GM23338 (cell line): ENCODE data around the gene MIER1. TPM values are rescaled to one million over a fixed set of nuclear protein-coding genes. Genes with fewer than 3 reads are reported as not detected.

Experiments
- ATAC-seq: fragments of 200-7000 bp; cut with Tn5 transposase; 3 replicates; pipeline ENCODE4 v1.9.1; 2020
- DNase-seq: peaks from one replicate; pipeline ENCODE4 v3.0.0-alpha.2; 2015; ENCODE audit warnings: low spot score
- H2AFZ ChIP-seq: fragments of 200-600 bp; sonication (generic); 2 replicates; pipeline ENCODE4 v1.8.0; 2016; ENCODE audit warnings: antibody characterized with exemption, mild to moderate bottlenecking, moderate library complexity
- H3F3A ChIP-seq: fragments of 200-600 bp; sonication (generic); replicated peaks from 2 replicates; pipeline ENCODE4 v1.8.0; 2017; ENCODE audit warnings: antibody characterized with exemption, mixed run types, low read depth
- H3K27ac ChIP-seq: fragments of 200-600 bp; sonication (generic); 2 replicates; pipeline ENCODE4 v1.6.1; 2016; ENCODE audit warnings: low read depth
- H3K27me3 ChIP-seq: fragments of 200-600 bp; sonication (generic); 2 replicates; pipeline ENCODE4 v1.8.0; 2016; ENCODE audit warnings: mild to moderate bottlenecking, mixed run types, moderate library complexity; ENCODE audit not compliant: insufficient read depth
- H3K36me3 ChIP-seq: fragments of 200-600 bp; sonication (generic); 2 replicates; pipeline ENCODE4 v1.8.0; 2016; ENCODE audit warnings: mild to moderate bottlenecking; ENCODE audit not compliant: insufficient read depth
- H3K4me1 ChIP-seq: fragments of 200-600 bp; sonication (generic); 2 replicates; pipeline ENCODE4 v1.8.0; 2016; ENCODE audit warnings: mild to moderate bottlenecking, moderate library complexity; ENCODE audit not compliant: insufficient read depth
- H3K4me2 ChIP-seq: fragments of 200-600 bp; sonication (generic); 2 replicates; pipeline ENCODE4 v1.7.1; 2017; ENCODE audit warnings: mixed run types
- H3K4me3 ChIP-seq: fragments of 200-600 bp; sonication (generic); 2 replicates; pipeline ENCODE4 v1.6.1; 2016; ENCODE audit warnings: mixed run types
- H3K79me2 ChIP-seq: fragments of 200-600 bp; sonication (generic); replicated peaks from 2 replicates; pipeline ENCODE4 v1.8.0; 2017; ENCODE audit warnings: mild to moderate bottlenecking; ENCODE audit not compliant: insufficient read depth
- H3K9me2 ChIP-seq: fragments of 200-600 bp; sonication (generic); 2 replicates; pipeline ENCODE4 v1.8.0; 2017; ENCODE audit not compliant: insufficient read depth
- H4K20me1 ChIP-seq: fragments of 200-600 bp; sonication (generic); replicated peaks from 2 replicates; pipeline ENCODE4 v1.8.0; 2017; ENCODE audit warnings: mild to moderate bottlenecking; ENCODE audit not compliant: insufficient read depth
- H3K27ac Mint-ChIP-seq: 2 replicates; pipeline ENCODE4 v1.8.0; 2020; ENCODE audit warnings: inconsistent platforms, mild to moderate bottlenecking, moderate library complexity, mixed read lengths
- H3K27me3 Mint-ChIP-seq: 3 replicates; pipeline ENCODE4 v1.8.0; 2022; ENCODE audit warnings: low read depth, mild to moderate bottlenecking, moderate library complexity, mixed read lengths, inconsistent platforms; ENCODE audit not compliant: insufficient read depth, poor library complexity
- H3K36me3 Mint-ChIP-seq: 3 replicates; pipeline ENCODE4 v1.8.0; 2021; ENCODE audit warnings: low read depth, mild to moderate bottlenecking, inconsistent platforms, moderate library complexity, mixed read lengths
- H3K4me1 Mint-ChIP-seq: 3 replicates; pipeline ENCODE4 v1.8.0; 2020; ENCODE audit warnings: mild to moderate bottlenecking, inconsistent platforms, mixed read lengths
- H3K4me3 Mint-ChIP-seq: 3 replicates; pipeline ENCODE4 v1.8.0; 2021; ENCODE audit warnings: moderate library complexity, mild to moderate bottlenecking, inconsistent platforms, mixed read lengths
- H3K9me3 Mint-ChIP-seq: 3 replicates; pipeline ENCODE4 v1.8.0; 2020; ENCODE audit warnings: moderate library complexity, mild to moderate bottlenecking, inconsistent platforms, mixed read lengths
- CTCF ChIP-seq, 2 experiments: fragments of 200-600 bp in 1 of 2; sonication (generic) in 1 of 2; conservative IDR thresholded peaks; 2 replicates each; pipeline versions ENCODE4 v1.5.1 to v1.6.1; 2016 to 2017; ENCODE audit warnings: antibody characterized with exemption in 2 of 2, low read depth in 2 of 2, mild to moderate bottlenecking in 2 of 2, moderate library complexity in 1 of 2
- ETS1 ChIP-seq: IDR thresholded peaks from 2 replicates; pipeline ENCODE4 v1.6.1; 2016; ENCODE audit warnings: antibody characterized with exemption
- EZH2 ChIP-seq: fragments of 200-600 bp; sonication (generic); IDR thresholded peaks from one replicate; pipeline ENCODE4 v1.8.0; 2017; ENCODE audit warnings: antibody characterized with exemption, mild to moderate bottlenecking, low read depth; ENCODE audit not compliant: unreplicated experiment
- JUNB ChIP-seq: IDR thresholded peaks from one replicate; pipeline ENCODE4 v1.6.1; 2016; ENCODE audit warnings: antibody characterized with exemption; ENCODE audit not compliant: unreplicated experiment
- NANOG ChIP-seq: IDR thresholded peaks from 2 replicates; pipeline ENCODE4 v1.6.1; 2016; ENCODE audit warnings: antibody characterized with exemption, borderline replicate concordance
- POLR2AphosphoS5 ChIP-seq: IDR thresholded peaks from 2 replicates; pipeline ENCODE4 v1.6.1; 2016; ENCODE audit warnings: antibody characterized with exemption, low read depth
- polyA plus RNA-seq: library from polyadenylated mRNA; unstranded; fragments of >200 nt; fragmentation: Nextera tagmentation; extraction: Ambion mirVana; gene quantifications from 2 replicates; pipeline ENCODE4 v1.2.1, GENCODE V29; 2016
- total RNA-seq: library from RNA; depleted of rRNA; stranded (reverse); fragments of >200 nt; shearing (Covaris generic); gene quantifications from 2 replicates; pipeline ENCODE4 v1.2.3, GENCODE V29; 2014

Gene MIER1
- total and polyA plus RNA-seq, 2 experiments from 2014 or later = 38.2 to 72.8 TPM

- Mint-ChIP-seq H3K27me3 (peaks cover 5% of the 10 kb centered on the region), H3K4me3 (peak overlapping the region; percentile 78), H3K9me3 (no peaks in the 10 kb centered on the region), H3K4me1 (peaks cover 39% of the 10 kb centered on the region), H3K27ac (peak overlapping the region; percentile 52), H3K36me3 (no peaks in the 10 kb centered on the region; the same call in 2 of the 3 replicates)
- no peaks in the 10 kb centered on the region for H3K9me2 ChIP-seq
- TF ChIP-seq NANOG (no peak), EZH2 (no peak)
- no peak overlapping the region for H3K27ac ChIP-seq
- H3K4me1 ChIP-seq = peaks cover 40% of the 10 kb centered on the region
- H4K20me1 ChIP-seq = no peaks in the 10 kb centered on the region
- no peak for DNase-seq
- no peak overlapping the region for H2AFZ ChIP-seq
- H3K79me2 ChIP-seq = peaks cover 65% of the 10 kb centered on the region
- H3K4me3 ChIP-seq = peak overlapping the region; percentile 67
- peaks cover 7% of the 10 kb centered on the region; the same call in 1 of the 2 replicates for H3F3A ChIP-seq
- no peaks in the 10 kb centered on the region for H3K36me3 ChIP-seq
- H3K27me3 ChIP-seq = no peaks in the 10 kb centered on the region
- peak overlapping the region; percentile 79 for H3K4me2 ChIP-seq
- ATAC-seq = no peak
Measured at GRCh38 chr1:66929691-66929998, 4.9 kb downstream of the MIER1 start.

- DNase-seq (peak; percentile 96), ATAC-seq (peak; percentile 75)
- H3K27ac ChIP-seq = peak overlapping the region; percentile 92
- peaks cover 71% of the 10 kb centered on the region for H3K79me2 ChIP-seq
- no peaks in the 10 kb centered on the region for H3K9me3 Mint-ChIP-seq
- 0 out of 2 replicates have a peak overlapping the region, but pooled peaks have one; percentile 2 for H2AFZ ChIP-seq
- H3K27me3 ChIP-seq = no peaks in the 10 kb centered on the region
- peak overlapping the region; percentile 67 for H3K4me3 ChIP-seq
- no peaks in the 10 kb centered on the region for H3K36me3 ChIP-seq
- peaks cover 1% of the 10 kb centered on the region for H3K27me3 Mint-ChIP-seq
- H3K4me2 ChIP-seq = peak overlapping the region; percentile 90
- TF ChIP-seq JUNB (no peak), POLR2AphosphoS5 (peak; percentile 69), ETS1 (0 out of 2 replicates have a peak, but pooled peaks have one; percentile 16), CTCF (conservative IDR thresholded peaks at IDR 0.05; ENCODE audit: low read depth in 2 of 2) (peak in 1 of 2 experiments; percentile 39; a peak in 1 of 4 replicates)
- H3K4me1 Mint-ChIP-seq = peaks cover 39% of the 10 kb centered on the region
- no peaks in the 10 kb centered on the region for H4K20me1 ChIP-seq
- no peaks in the 10 kb centered on the region; the same call in 2 of the 3 replicates for H3K36me3 Mint-ChIP-seq
- H3K27ac Mint-ChIP-seq = peak overlapping the region; percentile 58
- peaks cover 40% of the 10 kb centered on the region for H3K4me1 ChIP-seq
- peak overlapping the region; percentile 78 for H3K4me3 Mint-ChIP-seq
- no peaks in the 10 kb centered on the region for H3K9me2 ChIP-seq
- H3F3A ChIP-seq = peaks cover 7% of the 10 kb centered on the region; the same call in 1 of the 2 replicates
Measured at GRCh38 chr1:66929999-66930822, 5.4 kb downstream of the MIER1 start.
